NCI-H524 (cell line): Measurements from ENCODE around the gene TTC21B.
"Not testable (repeated sequence)": the region's sequence is repeated elsewhere in the genome, so short reads cannot be mapped to it uniquely, and the experiment has no call there.

Experiments used
- DNase-seq, 2 experiments: peaks; one replicate each; lab custom pipeline; 2025; lab: John Stamatoyannopoulos, UW

The TTC21B gene

DNA sequence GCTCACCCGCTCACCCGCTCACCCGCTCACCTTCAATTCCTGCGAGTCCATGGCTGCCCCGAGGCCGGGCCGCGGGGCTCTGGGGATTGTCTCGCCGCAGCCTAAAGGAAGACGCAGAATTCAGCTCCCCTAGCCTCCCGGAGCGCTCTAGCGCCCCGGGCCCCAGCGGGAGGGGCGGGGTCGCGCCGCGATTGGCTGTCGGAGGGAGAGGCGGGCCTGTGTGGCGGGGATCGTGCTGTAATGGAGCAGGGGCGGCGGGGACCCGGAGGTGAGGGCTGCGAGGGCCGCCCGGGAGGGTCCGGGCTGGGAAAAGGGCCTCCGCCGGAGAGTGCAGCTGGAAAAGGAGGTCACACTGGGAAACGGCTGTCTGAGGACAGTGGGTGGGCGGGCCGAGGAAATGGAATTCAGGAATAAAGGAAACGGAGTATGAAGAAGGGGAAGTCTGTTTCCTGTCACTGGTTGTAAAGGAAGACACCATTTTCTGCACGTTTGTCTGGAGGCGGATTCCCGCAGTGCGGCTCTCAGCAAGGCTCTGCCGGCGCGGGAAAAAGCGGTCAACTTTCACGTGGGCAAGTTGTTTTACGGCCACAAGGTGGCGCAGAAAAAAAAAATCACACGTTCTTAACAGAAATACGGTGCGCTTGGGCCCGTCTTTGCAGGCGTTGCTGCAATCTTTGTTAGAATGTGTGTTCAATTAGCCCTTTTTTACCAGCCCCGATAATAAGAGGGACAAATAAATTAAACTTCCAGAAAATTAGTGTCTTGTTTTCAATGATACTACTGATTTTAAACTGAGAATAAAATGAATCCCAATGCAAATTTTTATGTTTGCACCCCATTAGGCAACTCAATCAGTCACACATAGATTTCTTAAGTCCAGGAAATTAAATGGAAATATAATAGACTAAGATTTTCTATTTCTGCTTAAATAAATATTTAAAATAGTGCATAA, at the start of gene TTC21B:
Gene TTC21B, minus strand, starts transcription at position 122 of the 952 bp plus-strand sequence. Its CDS starts 71 bp downstream, at position 51.
- DNase-seq: peak; percentile 92 to 98

DNA sequence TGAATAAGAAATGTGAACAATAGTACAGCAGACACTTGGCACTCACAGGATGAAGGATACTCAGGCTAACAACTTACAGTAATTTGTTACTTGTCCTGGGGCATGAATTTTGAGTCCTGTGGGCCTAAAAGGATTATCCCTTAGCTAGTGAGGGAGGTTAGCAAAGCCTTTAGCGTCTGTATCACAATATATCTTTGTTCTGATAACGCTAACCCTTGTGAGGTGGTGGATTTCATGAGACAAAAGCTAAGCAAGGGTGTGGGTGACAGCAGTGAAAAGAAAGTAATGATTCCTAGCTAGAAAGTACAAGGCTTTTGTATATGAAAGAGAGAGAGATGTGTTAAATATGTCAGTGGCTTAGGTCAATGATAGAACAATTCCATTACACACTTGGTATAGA, 46.8 kb upstream of the TTC21B start:
- DNase-seq: peak in 1 of 2 experiments; percentile 2

DNA sequence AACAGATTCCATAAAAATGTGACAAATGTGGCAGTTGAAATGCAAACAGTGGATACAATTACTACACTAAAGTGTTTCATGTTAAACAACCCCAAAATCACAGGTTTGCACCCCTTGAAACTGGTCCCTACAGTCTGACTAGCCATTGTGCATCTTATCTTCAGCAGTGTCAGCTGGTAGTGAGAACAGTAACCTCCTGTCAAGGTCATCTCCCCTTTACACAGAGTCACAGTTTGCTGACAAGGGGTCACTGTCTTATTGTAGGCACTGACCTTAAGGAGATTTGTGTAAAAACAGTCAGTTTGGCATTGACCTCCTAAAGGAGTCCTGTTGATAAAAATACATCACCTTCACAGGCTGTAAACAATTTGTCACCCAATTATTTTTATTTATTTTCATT, 37.3 kb upstream of the TTC21B start:
- peak in 1 of 2 experiments; percentile 3 for DNase-seq

DNA sequence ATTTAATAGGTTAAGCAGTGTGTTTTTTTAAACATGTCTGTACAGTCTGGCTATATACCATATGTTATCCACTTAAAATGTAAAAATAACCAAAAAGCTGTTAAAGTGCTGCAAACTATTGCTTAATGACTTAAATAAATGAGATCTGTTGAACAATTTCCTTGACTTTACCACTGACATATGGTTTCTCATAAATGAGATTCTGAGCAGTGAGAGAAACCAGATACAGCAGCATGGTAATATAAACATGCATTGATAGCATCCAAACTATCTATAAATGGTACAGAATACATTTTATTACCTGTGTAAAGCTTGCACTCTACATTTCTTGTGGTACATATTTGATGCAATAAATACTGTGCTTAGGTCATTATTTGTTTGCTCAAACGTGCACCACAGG, 36.3 kb upstream of the TTC21B start:
- DNase-seq: peak in 1 of 2 experiments; percentile 57

DNA sequence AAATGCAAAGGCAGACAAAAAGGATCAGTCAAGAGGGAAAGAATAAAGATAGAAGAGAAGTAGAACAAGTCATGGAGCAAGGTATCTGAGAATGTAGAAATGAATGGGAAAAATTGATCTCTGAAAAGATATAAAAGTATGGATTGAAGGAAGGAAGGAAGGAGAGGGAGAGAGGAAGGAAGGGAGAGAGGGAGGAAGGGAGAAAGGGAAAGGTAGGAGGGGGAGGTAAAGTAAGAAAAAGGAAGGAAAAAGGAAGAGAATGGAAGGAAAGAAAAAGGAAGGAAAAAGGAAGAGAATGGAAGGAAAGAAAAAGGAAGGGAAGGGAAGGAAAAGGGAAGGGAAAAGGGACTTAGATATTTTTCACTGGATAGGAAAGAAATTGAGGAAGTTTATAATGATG, 31.5 kb upstream of the TTC21B start:
- no peak for DNase-seq

DNA sequence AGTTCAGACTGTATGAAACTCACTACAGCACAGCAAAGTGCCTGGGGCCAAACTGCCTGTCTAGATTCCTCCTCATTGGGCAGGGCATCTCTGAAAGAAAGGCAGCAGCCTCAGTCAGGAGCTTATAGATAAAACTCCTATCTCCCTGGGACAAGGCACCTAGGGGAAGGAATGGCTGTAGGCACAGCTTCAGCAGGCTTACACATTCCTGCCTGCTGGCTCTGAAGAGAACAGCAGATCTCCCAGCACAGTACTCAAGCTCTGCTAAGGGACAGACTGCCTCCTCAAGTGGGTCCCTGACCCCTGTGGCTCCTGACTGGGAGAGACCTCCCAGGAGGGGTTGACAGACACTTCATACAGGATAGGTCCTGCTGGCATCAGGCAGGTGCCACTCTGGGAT, 18.6 kb upstream of the TTC21B start:
- not testable (repeated sequence) for DNase-seq

DNA sequence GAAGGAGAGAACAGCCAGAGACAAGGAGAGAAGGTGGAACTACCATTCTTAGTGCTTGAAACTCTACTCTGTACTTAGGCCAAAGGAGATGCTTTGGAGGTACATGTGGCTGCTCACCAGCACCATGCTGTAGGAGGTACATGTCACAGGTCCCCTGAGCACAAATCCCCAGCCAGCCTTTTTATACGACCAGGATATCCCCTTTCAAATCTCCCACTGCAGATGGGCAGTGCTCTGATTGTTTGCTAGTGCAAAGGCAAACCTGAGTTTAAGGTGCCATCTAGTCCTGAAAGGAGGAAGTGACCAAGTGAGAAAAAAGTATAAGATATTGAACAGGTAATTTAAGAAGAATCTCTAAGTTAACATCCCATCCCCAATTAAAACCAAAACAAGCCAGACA, 17.1 kb upstream of the TTC21B start:
- DNase-seq: peak in 1 of 2 experiments; percentile 17

DNA sequence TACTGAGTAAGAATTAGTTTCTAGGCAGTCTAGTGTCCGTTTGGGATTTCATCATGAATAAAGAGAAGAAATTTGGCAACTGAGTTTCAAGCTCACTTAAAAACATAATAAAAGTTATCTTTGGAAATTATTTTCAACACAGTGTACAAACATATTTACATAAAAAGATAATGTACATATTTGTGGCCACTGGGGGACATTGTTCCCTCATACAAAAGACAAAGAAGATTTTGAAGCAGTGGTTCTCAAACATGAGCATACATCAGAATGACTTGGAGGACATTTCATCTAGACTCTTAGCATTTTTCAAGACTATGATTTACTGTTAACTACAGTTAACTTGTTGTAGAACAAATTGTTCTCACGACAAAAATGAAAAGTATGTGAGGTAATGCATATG, 15.7 kb upstream of the TTC21B start:
- peak in 1 of 2 experiments; percentile 53 for DNase-seq

DNA sequence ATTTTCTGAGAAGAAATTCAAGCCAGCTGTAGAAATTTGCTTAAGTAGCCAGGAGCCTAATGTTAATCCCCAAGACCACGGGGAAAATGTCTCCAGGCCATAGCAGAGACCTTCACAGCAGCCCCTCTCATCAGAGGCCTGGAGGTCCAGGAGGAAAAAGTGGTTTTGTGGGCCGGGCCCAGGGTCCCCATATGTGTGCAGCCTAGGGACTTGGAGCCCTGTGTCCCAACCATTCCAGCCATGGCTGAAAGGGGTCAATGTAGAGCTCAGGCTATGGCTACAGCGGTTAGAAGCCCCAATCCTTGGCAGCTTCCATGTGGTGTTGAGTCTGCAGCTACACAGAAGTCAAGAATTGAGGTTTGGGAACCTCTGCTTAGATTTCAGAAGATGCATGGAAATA, 14.2 kb upstream of the TTC21B start:
- DNase-seq: no peak

DNA sequence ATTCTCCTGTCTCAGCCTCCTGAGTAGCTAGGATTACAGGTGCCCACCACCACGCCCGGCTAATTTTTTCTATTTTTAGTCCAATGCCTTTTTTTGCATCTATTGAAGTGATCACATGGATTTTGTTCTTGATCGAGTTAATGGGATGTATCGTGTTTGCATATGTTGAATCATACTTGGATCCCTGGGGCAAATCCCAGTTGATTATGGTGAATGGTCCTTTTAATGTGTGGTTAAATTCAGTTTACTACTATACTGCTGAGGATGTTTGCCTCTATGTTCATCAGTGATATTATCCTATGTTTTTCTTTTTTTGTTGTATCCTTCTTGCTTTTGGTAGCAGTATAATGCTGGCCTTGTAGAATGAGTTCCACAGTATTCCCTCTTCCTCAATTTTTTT, 8.2 kb upstream of the TTC21B start:
- no peak for DNase-seq

DNA sequence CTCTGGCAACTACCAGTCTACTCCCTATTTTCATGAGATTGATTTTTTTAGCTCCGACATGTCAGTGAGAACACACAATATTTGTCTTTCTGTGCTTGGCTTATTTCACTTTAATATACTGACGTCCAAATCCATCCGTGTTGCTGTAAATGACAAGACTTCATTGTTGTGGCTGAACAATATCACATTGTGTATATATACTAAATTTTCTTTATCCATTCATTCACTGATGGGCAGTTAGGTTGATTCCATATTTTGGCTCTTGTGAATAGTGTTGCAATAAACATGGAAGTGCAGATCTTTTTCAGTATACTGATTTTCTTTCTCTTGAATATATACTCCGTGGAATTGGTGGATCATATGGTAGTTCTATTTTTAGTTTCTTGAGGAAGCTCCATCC, 5.8 kb upstream of the TTC21B start:
- DNase-seq: no peak

DNA sequence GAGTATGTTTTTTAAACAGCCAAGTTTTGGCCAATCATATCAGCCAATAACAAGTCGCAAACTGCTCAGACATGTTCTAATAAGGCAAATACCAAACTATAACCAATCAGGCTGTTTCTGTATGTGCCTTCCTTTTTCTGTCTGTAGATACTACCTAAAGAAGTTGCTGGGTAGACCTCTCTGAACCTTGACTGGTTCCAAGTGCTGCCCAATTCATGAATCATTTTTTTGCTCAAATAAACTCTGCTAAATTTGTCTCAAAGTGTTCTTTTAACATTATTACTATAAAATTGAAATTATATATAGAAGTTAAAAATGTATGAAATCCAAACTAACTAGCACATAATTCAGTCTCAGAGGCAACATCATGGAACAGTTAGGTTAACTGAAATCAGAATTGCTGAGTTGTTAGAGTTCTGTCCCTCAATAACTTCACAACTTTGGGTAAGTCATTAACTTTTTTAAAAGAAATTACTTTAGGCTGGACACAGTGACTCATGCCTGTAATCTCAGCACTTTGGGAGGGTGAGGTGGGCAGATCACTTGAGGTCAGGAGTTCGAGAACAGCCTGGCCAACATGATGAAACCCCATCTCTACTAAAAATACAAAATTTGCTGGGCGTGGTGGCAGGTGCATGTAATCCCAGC, 4.9 kb upstream of the TTC21B start:
- no peak for DNase-seq

DNA sequence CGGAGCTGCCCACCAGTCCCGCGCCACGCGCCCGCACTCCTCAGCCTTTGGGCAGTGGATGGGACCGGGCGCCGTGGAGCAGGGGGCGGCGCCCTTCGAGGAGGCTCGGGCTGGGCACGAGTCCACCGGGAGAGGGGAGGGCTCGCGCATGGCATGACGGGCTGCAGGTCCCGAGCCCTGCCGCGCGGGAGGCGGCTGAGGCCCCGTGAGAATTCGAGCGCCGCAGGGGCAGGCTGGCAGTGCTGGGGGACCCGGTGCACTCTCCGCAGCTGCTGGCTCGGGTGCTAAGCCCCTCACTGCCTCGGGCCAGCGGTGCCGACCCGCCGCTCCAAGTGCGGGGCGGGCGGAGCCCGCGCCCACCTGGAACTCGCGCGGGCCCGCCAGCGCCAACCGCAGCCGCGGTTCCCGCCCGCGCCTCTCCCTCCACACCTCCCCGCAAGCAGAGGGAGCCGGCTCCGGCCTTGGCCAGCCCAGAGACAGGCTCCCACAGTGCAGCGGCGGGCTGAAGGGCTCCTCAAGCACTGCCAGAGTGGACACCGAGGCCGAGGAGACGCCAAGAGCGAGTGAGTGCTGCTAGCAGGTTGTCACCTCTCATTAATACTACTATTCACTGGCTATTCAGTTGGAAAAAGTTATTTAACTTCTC, 3.6 kb upstream of the TTC21B start:
- DNase-seq: no peak

DNA sequence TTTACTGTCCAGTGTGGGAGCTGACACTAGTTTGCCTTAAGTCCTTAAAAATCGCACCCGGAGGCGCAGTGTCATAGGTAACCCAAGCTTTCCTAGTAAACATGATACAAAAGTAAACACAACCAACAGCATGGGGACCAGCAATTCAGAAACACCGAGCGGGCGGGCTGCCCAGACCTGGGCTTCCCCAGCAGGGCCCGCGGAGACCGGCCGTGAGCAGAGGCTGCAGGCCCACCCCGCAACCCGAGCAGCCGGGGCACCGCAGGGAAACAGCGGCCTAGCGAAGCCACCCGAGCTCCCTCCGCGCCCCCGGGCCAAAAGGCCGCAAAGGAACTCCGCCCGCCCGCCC, 296 bp downstream of the TTC21B start:
- peak in 1 of 2 experiments; percentile 35 for DNase-seq

DNA sequence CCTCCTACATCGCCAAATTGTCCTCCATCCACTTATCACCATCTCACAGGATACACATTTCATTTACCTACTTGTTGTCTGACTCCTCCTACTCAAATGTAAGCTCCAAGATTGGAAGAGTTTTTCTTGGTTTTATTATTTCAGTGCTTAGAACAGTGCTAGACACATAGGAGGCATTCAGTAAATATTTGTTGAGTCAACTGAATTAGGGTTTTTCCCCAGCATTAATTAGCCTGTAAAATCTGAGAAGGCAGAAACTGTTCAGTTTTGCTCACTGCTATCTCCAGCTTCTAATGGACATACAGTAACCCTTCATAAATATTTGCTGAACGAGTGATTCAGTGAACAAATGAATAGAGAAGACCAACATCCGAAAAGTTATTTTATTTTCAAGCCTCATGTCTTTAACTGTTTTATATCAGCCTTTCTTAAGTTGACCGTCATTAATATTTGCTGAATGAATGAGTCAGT, 800 bp downstream of the TTC21B start:
- peak in 1 of 2 experiments; percentile 20 for DNase-seq

DNA sequence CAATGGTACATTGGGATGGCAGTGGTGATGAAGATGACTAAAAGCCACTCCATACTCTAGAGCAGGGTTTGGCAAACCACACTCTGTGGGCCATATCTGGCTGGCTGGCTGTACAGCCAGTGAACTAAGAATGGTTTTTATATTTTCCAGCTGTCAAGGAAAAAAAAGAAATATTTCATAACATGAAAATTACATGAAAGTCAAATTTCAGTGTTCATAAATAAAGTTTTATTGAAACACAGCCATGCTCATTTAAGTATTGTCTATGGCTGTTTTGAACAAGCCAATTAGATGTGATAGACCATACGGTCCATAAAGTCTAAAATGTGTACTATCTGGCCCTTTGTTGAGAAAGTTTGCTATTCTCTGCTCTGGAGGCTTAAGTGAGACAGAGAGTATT, 1.5 kb downstream of the TTC21B start:
- no peak for DNase-seq

DNA sequence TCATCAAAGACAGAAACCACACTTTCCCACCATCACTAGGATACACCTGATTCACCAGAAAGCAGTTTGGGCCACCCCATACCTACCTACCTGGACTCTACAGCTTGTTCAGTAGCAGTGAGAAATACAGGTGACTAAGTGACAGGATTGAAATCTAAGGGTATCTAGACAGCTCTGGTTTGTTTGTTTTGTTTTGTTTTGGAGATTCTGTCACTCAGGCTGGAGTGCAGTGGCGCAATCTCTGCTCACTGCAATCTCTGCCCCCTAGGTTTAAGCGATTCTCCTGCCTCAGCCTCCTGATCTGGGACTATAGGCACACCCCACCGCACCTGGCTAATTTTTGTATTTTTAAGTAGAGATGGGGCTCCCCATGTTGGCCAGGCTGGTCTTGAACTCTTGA, 3.1 kb downstream of the TTC21B start:
- DNase-seq: no peak

DNA sequence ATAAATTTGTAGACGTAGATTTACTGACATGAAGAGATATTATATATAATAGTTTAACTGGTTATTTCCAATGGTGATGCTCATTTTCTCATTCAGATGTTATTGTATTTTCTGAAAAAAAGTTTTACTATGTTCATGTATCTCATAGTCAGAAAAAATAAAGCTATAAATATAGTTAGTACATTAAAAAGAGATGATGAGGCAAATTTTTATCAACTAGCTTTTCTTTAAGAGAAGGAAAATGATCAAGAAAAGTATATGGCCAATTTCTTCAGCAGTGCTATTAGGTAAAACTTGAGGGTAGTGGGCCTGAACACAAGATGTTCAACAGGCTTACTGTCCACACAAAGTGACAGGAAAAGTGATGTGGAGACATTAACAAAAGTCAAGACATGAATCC, 11.7 kb downstream of the TTC21B start:
- DNase-seq: no peak

DNA sequence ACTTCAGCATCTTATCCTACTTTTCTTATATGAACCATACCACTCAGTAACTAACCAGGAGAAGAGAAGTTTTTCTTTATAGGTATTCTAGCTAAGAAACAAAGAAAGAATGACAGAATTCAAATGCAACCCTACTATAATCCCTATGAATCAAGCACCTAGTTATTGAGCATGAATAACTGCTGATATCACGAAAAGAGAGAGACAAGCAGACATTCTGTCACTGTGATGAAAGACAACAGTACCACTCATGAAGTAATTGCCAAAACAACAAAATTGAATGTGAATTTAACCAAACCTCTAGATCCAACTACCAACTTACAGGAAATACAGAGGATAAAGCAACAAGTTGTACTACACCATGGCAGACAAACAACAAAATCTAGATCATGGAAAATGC, 15.3 kb downstream of the TTC21B start:
- no peak for DNase-seq

DNA sequence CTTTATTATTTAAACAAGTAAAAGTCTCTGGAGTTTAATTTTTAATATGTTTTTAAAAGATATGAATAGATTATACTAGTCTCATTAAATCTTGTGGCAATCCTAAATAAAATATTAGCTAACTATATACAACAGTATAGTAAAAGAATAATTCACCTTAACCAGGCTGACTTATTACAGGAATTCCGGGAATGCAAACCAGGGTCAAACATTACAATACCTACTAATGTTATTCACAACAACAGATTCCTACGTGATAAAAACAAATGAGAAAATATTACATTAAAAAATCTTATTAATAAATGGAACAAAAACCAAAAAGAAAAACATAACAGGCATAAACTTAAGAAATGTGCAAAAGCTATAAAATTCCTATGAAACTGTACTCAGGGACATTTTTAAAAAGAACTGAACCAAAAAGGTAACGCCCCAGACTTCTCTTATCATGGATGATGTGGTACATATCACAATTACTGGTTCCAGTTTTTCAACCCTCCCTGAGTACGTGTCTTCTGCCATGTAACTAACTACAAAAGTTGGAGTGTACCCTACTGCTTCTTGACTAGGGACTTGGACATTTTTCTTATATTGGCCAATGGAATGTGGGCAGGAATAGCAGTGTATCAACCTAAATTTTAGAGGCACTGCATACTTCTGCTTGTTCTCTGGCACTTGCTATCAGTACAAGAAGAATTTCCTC, 20.2 kb downstream of the TTC21B start:
- no peak for DNase-seq

DNA sequence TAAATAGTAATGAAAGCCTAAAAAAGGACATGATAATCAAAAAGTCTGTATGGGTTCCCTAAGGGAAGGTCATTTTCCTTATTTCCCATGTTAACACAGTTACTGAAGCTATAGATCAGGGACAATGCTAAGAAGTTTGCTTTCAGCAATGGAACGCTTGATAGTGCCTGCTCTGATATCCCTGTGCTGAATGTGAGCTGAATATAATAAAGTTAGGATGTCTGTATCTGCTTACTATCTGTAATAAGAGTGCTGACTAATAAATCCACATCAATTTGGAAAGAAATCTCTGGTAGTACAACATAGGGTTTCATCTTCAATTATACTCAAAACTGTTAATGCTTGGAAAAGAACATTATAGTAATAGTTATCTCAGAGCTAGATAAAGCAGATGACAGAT, 25.8 kb downstream of the TTC21B start:
- DNase-seq: no peak

DNA sequence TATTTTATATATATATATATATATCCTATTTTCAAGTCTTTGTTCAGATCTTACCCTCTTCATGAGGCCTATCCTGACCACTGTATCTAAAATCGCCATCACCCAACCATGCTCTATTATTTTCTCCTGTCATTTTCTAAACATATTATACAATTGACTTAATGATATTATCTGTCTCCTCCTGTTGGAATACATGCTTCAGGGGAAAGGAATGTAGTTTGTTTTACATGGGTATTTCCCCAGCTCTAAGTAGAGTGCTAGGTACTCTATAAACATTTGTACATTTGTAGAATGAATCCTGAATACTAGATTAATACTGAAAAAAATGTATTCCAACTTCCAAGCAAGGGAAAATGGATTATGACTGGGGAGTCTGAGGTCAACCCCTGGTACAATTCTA, 26.2 kb downstream of the TTC21B start:
- DNase-seq: no peak
